MCF 10A (cell line): ENCODE measurements around the gene B4GALT3. TPM values are rescaled to one million over a fixed set of nuclear protein-coding genes. Genes with fewer than 3 reads are reported as not detected.

Experiments used
- BruUV-seq: library from RNA; stranded (reverse); fragments of 400-500 nt; replicated peaks from 2 replicates; lab custom pipeline; 2021; lab: Mats Ljungman, UMichigan
- CTCF ChIA-PET: fragments of 300-600 bp; sonication (Branson Sonifier 250); formaldehyde crosslinking; extraction: SDS; loops from one replicate; lab custom pipeline; 2021; ENCODE audit warnings: antibody characterized with exemption, inconsistent platforms; lab: Yijun Ruan, JAX
- POLR2A ChIA-PET: fragments of 300-600, 350-650 bp; sonication (Branson Sonifier 250); formaldehyde crosslinking; extraction: SDS; loops from one replicate; lab custom pipeline; 2020; ENCODE audit warnings: antibody characterized with exemption, inconsistent platforms; lab: Yijun Ruan, JAX
- DNase-seq: peaks from one replicate; pipeline ENCODE4 v3.0.0-alpha.2; 2018; ENCODE audit not compliant: unreplicated experiment
- H3K27ac Mint-ChIP-seq: one replicate; pipeline ENCODE4 v1.8.0; 2022; ENCODE audit warnings: mild to moderate bottlenecking, low read depth, mixed read lengths; ENCODE audit not compliant: unreplicated experiment
- H3K27me3 Mint-ChIP-seq: one replicate; pipeline ENCODE4 v1.8.0; 2022; ENCODE audit warnings: mixed read lengths; ENCODE audit not compliant: insufficient read depth, unreplicated experiment
- H3K36me3 Mint-ChIP-seq: one replicate; pipeline ENCODE4 v1.8.0; 2022; ENCODE audit warnings: mild to moderate bottlenecking, moderate library complexity, mixed read lengths; ENCODE audit not compliant: insufficient read depth, unreplicated experiment
- H3K4me1 Mint-ChIP-seq: one replicate; pipeline ENCODE4 v1.8.0; 2022; ENCODE audit warnings: mixed read lengths; ENCODE audit not compliant: insufficient read depth, unreplicated experiment
- H3K4me3 Mint-ChIP-seq: one replicate; pipeline ENCODE4 v1.8.0; 2022; ENCODE audit warnings: mild to moderate bottlenecking, moderate library complexity, mixed read lengths; ENCODE audit not compliant: unreplicated experiment
- H3K9me3 Mint-ChIP-seq: one replicate; pipeline ENCODE4 v1.8.0; 2022; ENCODE audit warnings: mixed read lengths; ENCODE audit not compliant: unreplicated experiment
- intact Hi-C: fragments of 100-400 bp; cut with micrococcal nuclease; formaldehyde crosslinking; loops from 2 replicates; pipeline ENCODE4 v1.14.1; 2022
- total RNA-seq: library from RNA; stranded (reverse); gene quantifications from 2 replicates; pipeline ENCODE4 v1.2.3, GENCODE V29; 2022
- TF ChIP-seq, protein P1 (sequence below): fragments of 200-600 bp; IDR thresholded peaks from one replicate; pipeline ENCODE4 v1.8.0; 2022; ENCODE audit warnings: antibody characterized with exemption, mild to moderate bottlenecking; ENCODE audit not compliant: unreplicated experiment

B4GALT3 gene
- total RNA-seq, 1 experiment from 2014 or later: 51.7 TPM

DNA sequence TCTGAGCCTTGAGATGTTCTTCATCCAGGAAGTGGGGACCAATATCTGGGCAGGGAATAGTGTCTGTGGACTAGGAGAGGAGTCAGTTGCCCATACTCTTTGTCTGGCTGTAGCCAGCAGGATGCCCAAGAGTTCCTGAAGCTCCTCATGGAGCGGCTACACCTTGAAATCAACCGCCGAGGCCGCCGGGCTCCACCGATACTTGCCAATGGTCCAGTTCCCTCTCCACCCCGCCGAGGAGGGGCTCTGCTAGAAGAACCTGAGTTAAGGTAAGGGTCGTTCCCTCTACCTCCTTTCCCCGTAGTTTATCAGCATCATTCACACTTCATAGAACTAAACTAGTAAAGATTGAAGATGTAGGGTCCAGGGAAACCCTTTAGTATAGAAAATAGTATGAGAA, 14.5 kb downstream of the B4GALT3 start:
- intact Hi-C loops: no loop called here
- Mint-ChIP-seq H3K9me3 (no peaks in the 10 kb centered on the region), H3K27me3 (no peaks in the 10 kb centered on the region), H3K27ac (peak overlapping the region; percentile 72), H3K36me3 (peaks cover 56% of the 10 kb centered on the region), H3K4me3 (no peak overlapping the region), H3K4me1 (peaks cover 59% of the 10 kb centered on the region)
- CTCF ChIA-PET: interaction anchor here (0.7 to 1.3 kb wide), 3 partner anchors 13 to 89 kb away, joined by 3 read pairs; no protein-coding TSS in a partner anchor
- TF ChIP-seq, protein P1, sequence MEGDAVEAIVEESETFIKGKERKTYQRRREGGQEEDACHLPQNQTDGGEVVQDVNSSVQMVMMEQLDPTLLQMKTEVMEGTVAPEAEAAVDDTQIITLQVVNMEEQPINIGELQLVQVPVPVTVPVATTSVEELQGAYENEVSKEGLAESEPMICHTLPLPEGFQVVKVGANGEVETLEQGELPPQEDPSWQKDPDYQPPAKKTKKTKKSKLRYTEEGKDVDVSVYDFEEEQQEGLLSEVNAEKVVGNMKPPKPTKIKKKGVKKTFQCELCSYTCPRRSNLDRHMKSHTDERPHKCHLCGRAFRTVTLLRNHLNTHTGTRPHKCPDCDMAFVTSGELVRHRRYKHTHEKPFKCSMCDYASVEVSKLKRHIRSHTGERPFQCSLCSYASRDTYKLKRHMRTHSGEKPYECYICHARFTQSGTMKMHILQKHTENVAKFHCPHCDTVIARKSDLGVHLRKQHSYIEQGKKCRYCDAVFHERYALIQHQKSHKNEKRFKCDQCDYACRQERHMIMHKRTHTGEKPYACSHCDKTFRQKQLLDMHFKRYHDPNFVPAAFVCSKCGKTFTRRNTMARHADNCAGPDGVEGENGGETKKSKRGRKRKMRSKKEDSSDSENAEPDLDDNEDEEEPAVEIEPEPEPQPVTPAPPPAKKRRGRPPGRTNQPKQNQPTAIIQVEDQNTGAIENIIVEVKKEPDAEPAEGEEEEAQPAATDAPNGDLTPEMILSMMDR: no peak
- POLR2A ChIA-PET: interaction anchor here (1.2 to 1.5 kb wide), 2 partner anchors 9 to 14 kb away, joined by 6 to 7 read pairs; partner anchors contain the start of genes B4GALT3 and UFC1
- no peak for DNase-seq
- BruUV-seq: no TSS peak

DNA sequence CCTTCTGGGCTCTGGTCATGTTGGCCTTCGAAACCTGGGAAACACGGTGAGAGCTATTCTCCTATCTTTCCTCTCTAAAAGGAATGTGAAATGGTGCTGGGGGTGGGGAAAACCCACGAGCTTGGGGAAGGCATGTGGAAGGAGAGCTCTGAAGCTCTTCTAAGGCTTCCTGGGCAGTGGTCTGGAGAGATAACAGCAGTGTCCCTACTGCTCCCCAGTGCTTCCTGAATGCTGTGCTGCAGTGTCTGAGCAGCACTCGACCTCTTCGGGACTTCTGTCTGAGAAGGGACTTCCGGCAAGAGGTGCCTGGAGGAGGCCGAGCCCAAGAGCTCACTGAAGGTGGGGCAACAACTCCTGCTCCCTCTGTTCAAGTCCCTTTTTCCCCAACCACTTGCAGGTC, 15.3 kb downstream of the B4GALT3 start:
- BruUV-seq: no TSS peak
- ChIA-PET CTCF (interaction anchor here (0.6 to 1.3 kb wide), 7 partner anchors 14 to 220 kb away, joined by 3 read pairs; no protein-coding TSS in a partner anchor), POLR2A (interaction anchor here (0.6 to 1.5 kb wide), 3 partner anchors 8 to 696 kb away, joined by 3 to 7 read pairs (median 6); partner anchors contain the start of genes B4GALT3 and UFC1)
- no peak overlapping the region for H3K4me3 Mint-ChIP-seq
- peak overlapping the region; percentile 72 for H3K27ac Mint-ChIP-seq
- peaks cover 56% of the 10 kb centered on the region for H3K4me1 Mint-ChIP-seq
- DNase-seq: no peak
- peaks cover 64% of the 10 kb centered on the region for H3K36me3 Mint-ChIP-seq
- H3K27me3 Mint-ChIP-seq: no peaks in the 10 kb centered on the region
- no peaks in the 10 kb centered on the region for H3K9me3 Mint-ChIP-seq
- TF ChIP-seq, protein P1: no peak
- intact Hi-C loops: no loop called here

DNA sequence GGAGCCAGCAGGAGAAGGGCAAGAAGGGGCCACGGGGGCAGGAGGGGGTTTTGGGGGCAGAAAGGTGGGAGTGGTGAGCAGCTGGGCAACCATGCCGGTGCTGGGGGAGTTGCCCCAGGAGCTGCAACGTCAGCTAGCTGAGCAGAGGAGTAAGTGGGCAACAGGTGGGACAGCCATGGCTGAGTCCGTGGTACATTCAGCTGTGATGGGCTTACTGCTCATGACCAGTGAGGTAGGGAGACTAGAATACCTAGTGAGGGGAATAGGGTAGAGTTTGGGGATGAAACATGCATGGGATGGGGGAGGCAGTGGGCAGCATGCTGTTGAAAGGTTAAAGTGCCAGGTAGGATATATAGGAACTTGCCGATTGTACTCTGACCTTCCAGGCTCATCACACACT, 15.7 kb downstream of the B4GALT3 start:
- intact Hi-C loops: no loop called here
- ChIA-PET CTCF (interaction anchor here (0.6 to 1.3 kb wide), 6 partner anchors 14 to 220 kb away, joined by 3 read pairs; no protein-coding TSS in a partner anchor), POLR2A (interaction anchor here (0.6 to 1.5 kb wide), 4 partner anchors 8 to 696 kb away, joined by 3 to 7 read pairs (median 4); partner anchors contain the start of genes B4GALT3, NDUFS2 and UFC1)
- no TSS peak for BruUV-seq
- Mint-ChIP-seq H3K27ac (peak overlapping the region; percentile 25), H3K27me3 (no peaks in the 10 kb centered on the region), H3K36me3 (peaks cover 68% of the 10 kb centered on the region), H3K9me3 (no peaks in the 10 kb centered on the region), H3K4me1 (peaks cover 53% of the 10 kb centered on the region), H3K4me3 (no peak overlapping the region)
- DNase-seq: no peak
- TF ChIP-seq, protein P1: no peak

DNA sequence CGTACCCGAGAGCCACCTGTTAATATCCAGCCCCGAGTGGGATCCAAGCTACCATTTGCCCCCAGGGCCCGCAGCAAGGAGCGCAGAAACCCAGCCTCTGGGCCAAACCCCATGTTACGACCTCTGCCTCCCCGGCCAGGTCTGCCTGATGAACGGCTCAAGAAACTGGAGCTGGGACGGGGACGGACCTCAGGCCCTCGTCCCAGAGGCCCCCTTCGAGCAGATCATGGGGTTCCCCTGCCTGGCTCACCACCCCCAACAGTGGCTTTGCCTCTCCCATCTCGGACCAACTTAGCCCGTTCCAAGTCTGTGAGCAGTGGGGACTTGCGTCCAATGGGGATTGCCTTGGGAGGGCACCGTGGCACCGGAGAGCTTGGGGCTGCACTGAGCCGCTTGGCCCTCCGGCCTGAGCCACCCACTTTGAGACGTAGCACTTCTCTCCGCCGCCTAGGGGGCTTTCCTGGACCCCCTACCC, 16.6 kb downstream of the B4GALT3 start:
- TF ChIP-seq, protein P1: no peak
- H3K27ac Mint-ChIP-seq: no peak overlapping the region
- POLR2A ChIA-PET: interaction anchor here (0.8 kb wide), 2 partner anchors 41 to 153 kb away, joined by 3 to 4 read pairs; partner anchors contain the start of genes NDUFS2 and SDHC
- H3K36me3 Mint-ChIP-seq: peaks cover 66% of the 10 kb centered on the region
- CTCF ChIA-PET: interaction anchor here (0.6 to 0.7 kb wide), 2 partner anchors 150 to 1963 kb away, joined by 3 to 4 read pairs; no protein-coding TSS in a partner anchor
- intact Hi-C loops: no loop called here
- H3K27me3 Mint-ChIP-seq: no peaks in the 10 kb centered on the region
- no peaks in the 10 kb centered on the region for H3K9me3 Mint-ChIP-seq
- no peak for DNase-seq
- H3K4me1 Mint-ChIP-seq: peaks cover 45% of the 10 kb centered on the region
- BruUV-seq: no TSS peak
- H3K4me3 Mint-ChIP-seq: peak overlapping the region; percentile 87
